CD14-positive monocyte (primary cell): Measurements from ENCODE around the gene AQP6. TPM values are rescaled to one million over a fixed set of nuclear protein-coding genes. Genes with fewer than 3 reads are reported as not detected.

ENCODE experiments used
- DNase-seq, 3 donors: peaks; one replicate each; pipeline ENCODE4 v3.0.0-alpha.2; 2011 to 2022
- H2AFZ ChIP-seq: 2 replicates; pipeline ENCODE4 v1.6.0; 2012; ENCODE audit warnings: mild to moderate bottlenecking, low read depth, low read length, inconsistent platforms; ENCODE audit not compliant: insufficient read depth, poor library complexity, severe bottlenecking
- H3K27ac ChIP-seq, 2 donors: 1 replicate in 1 of 2; 2 replicates in 1 of 2; pipeline ENCODE4 v1.5.1; 2012 to 2013; ENCODE audit warnings: low read length in 2 of 2, control low read depth in 1 of 2, inconsistent platforms in 1 of 2, low read depth in 1 of 2, mild to moderate bottlenecking in 1 of 2
- H3K27me3 ChIP-seq, 2 donors: one replicate each; pipeline versions ENCODE4 v1.6.0 to v1.6.1; 2011 to 2013; ENCODE audit warnings: low read length in 2 of 2; ENCODE audit not compliant: control insufficient read depth in 2 of 2, insufficient read depth in 2 of 2
- H3K36me3 ChIP-seq, 2 donors: replicated peaks in 1 of 2; 1 replicate in 1 of 2; 2 replicates in 1 of 2; pipeline versions ENCODE4 v1.5.1 to v1.6.1; 2012 to 2013; ENCODE audit warnings: low read length in 2 of 2, control low read depth in 1 of 2, inconsistent platforms in 1 of 2, mild to moderate bottlenecking in 1 of 2; ENCODE audit not compliant: insufficient read depth in 2 of 2, control insufficient read depth in 1 of 2
- H3K4me1 ChIP-seq, 2 donors: 1 replicate in 1 of 2; 2 replicates in 1 of 2; pipeline versions ENCODE4 v1.5.1 to v1.6.1; 2012 to 2013; ENCODE audit warnings: low read length in 2 of 2, control low read depth in 1 of 2, inconsistent platforms in 1 of 2, mild to moderate bottlenecking in 1 of 2, moderate library complexity in 1 of 2; ENCODE audit not compliant: insufficient read depth in 2 of 2, control insufficient read depth in 1 of 2
- H3K4me2 ChIP-seq: replicated peaks from 2 replicates; pipeline ENCODE3; 2012; ENCODE audit warnings: low read length, moderate library complexity, mild to moderate bottlenecking; ENCODE audit not compliant: poor library complexity, severe bottlenecking; ENCODE audit errors: extremely low read depth
- H3K4me3 ChIP-seq, 3 experiments: fragments of 200-600 bp in 1 of 3; sonication (generic) in 1 of 3; replicated peaks in 1 of 3; 1 replicate in 2 of 3; 2 replicates in 1 of 3; pipeline ENCODE4 v1.5.1; 2011 to 2013; ENCODE audit warnings: low read length in 3 of 3, mild to moderate bottlenecking in 3 of 3, control low read depth in 2 of 3, low read depth in 2 of 3, inconsistent platforms in 1 of 3, moderate library complexity in 1 of 3
- H3K79me2 ChIP-seq: 2 replicates; pipeline ENCODE4 v1.6.0; 2012; ENCODE audit warnings: mild to moderate bottlenecking, control low read depth, inconsistent platforms, low read length, moderate library complexity; ENCODE audit not compliant: insufficient read depth
- H3K9ac ChIP-seq: 2 replicates; pipeline ENCODE4 v1.6.0; 2017; ENCODE audit warnings: low read length, mild to moderate bottlenecking; ENCODE audit not compliant: insufficient read depth, poor library complexity, severe bottlenecking
- H3K9me3 ChIP-seq, 2 donors: replicated peaks in 1 of 2; 1 replicate in 1 of 2; 2 replicates in 1 of 2; pipeline versions ENCODE4 v1.5.1 to v1.6.1; 2012 to 2013; ENCODE audit warnings: low read length in 2 of 2, control low read depth in 1 of 2; ENCODE audit not compliant: control insufficient read depth in 1 of 2, insufficient read depth in 1 of 2
- H4K20me1 ChIP-seq: 2 replicates; pipeline ENCODE4 v1.6.0; 2012; ENCODE audit warnings: mild to moderate bottlenecking, low read length, control low read depth, moderate library complexity; ENCODE audit not compliant: insufficient read depth
- H3K27ac Mint-ChIP-seq, 7 donors: one replicate each; pipeline ENCODE4 v1.8.0; 2020; ENCODE audit warnings: mild to moderate bottlenecking in 7 of 7, mixed read lengths in 7 of 7, moderate library complexity in 6 of 7, inconsistent platforms in 2 of 7
- H3K27me3 Mint-ChIP-seq, 3 donors: one replicate each; pipeline ENCODE4 v1.8.0; 2021 to 2022; ENCODE audit warnings: low read depth in 3 of 3, mild to moderate bottlenecking in 3 of 3, mixed read lengths in 3 of 3, moderate library complexity in 3 of 3, inconsistent platforms in 1 of 3
- H3K36me3 Mint-ChIP-seq, 2 donors: one replicate each; pipeline ENCODE4 v1.8.0; 2020; ENCODE audit warnings: mixed read lengths in 2 of 2, inconsistent platforms in 1 of 2, mild to moderate bottlenecking in 1 of 2
- H3K4me1 Mint-ChIP-seq: one replicate; pipeline ENCODE4 v1.8.0; 2020; ENCODE audit warnings: mild to moderate bottlenecking, mixed read lengths
- H3K4me3 Mint-ChIP-seq, 2 donors: one replicate each; pipeline ENCODE4 v1.8.0; 2020; ENCODE audit warnings: mild to moderate bottlenecking in 2 of 2, mixed read lengths in 2 of 2, moderate library complexity in 1 of 2
- H3K9me3 Mint-ChIP-seq, 7 donors: one replicate each; pipeline ENCODE4 v1.8.0; 2020 to 2022; ENCODE audit warnings: mixed read lengths in 7 of 7, mild to moderate bottlenecking in 6 of 7, moderate library complexity in 6 of 7, inconsistent platforms in 2 of 7
- WGBS: methylation state at CpG from one replicate; pipeline ENCODE4 v1.1.5; 2013; ENCODE audit warnings: missing lambda C conversion rate; ENCODE audit not compliant: insufficient coverage; 5-methylcytosine and 5-hydroxymethylcytosine counted together
- intact Hi-C, 2 donors: fragments of 100-400 bp; cut with micrococcal nuclease; formaldehyde crosslinking; loops; one replicate each; pipeline versions ENCODE4 v1.15.0 to v1.15.1; 2023
- polyA plus RNA-seq, 3 donors: library from polyadenylated mRNA; depleted of rRNA in 1 of 3; unstranded in 2 of 3; stranded (reverse) in 1 of 3; fragments of 300-500 nt in 2 of 3; fragments of >200 nt in 1 of 3; fragmentation: Illumina TruSeq in 2 of 3; gene quantifications; 1 replicate in 2 of 3; 2 replicates in 1 of 3; pipeline ENCODE4 v1.2.3, GENCODE V29; 2012 to 2021
- TF ChIP-seq, protein P1 (sequence below): fragments of 200-600 bp; IDR thresholded peaks from one replicate; pipeline ENCODE4 v1.8.0; 2022; ENCODE audit warnings: antibody characterized with exemption, mild to moderate bottlenecking

Gene AQP6
- polyA plus RNA-seq, 3 donors: 0.04 TPM; not detected in 2

DNA sequence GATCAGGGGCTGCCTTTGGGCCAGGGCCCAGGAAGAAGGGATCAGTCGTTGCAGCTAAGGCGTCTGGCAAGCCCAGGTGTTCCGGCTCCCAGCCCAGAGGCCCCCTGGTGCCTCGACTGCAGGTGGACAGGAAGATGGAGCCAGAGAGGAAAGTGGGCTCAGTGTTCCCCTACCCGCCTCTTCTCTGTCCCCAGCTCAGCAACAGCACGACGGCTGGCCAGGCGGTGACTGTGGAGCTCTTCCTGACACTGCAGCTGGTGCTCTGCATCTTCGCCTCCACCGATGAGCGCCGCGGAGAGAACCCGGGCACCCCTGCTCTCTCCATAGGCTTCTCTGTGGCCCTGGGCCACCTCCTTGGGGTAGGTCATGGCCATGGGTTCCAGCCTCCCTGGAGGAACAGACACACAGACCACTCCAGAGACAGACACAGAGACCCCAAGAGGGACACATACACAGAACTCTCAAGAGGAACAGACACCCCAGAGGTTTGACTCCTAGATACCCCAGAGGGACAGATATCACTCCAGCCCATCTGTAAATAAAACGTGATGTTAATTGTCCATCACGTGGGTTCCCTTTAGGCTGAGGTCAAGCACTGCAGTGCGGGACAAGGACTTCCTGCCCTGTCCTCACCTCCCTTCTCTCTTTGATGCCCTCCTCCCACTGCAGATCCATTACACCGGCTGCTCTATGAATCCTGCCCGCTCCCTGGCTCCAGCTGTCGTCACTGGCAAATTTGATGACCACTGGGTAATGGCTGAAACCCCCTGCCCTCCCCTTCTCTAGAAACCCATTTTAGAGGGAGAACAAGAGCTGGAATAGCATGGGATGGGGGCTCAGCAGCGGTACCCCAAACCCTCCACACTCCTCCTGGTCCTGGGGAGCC, 18.5 kb upstream of the AQP6 start:
- H4K20me1 ChIP-seq: no peaks in the 10 kb centered on the region
- peak overlapping the region in 1 of 2 donors; percentile 73 for H3K4me3 Mint-ChIP-seq
- H3K4me1 ChIP-seq: peaks cover 34 to 41% of the 10 kb centered on the region in 2 donors
- peaks cover 0 to 47% of the 10 kb centered on the region in 2 donors for H3K9me3 ChIP-seq
- TF ChIP-seq, protein P1, sequence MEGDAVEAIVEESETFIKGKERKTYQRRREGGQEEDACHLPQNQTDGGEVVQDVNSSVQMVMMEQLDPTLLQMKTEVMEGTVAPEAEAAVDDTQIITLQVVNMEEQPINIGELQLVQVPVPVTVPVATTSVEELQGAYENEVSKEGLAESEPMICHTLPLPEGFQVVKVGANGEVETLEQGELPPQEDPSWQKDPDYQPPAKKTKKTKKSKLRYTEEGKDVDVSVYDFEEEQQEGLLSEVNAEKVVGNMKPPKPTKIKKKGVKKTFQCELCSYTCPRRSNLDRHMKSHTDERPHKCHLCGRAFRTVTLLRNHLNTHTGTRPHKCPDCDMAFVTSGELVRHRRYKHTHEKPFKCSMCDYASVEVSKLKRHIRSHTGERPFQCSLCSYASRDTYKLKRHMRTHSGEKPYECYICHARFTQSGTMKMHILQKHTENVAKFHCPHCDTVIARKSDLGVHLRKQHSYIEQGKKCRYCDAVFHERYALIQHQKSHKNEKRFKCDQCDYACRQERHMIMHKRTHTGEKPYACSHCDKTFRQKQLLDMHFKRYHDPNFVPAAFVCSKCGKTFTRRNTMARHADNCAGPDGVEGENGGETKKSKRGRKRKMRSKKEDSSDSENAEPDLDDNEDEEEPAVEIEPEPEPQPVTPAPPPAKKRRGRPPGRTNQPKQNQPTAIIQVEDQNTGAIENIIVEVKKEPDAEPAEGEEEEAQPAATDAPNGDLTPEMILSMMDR: no peak
- H3K36me3 Mint-ChIP-seq: peaks cover 0 to 6% of the 10 kb centered on the region in 2 donors
- WGBS: 60% methylated on average over 16 of the region's 21 CpGs
- no peak overlapping the region for H3K9ac ChIP-seq
- peaks cover 0 to 14% (median 0%) of the 10 kb centered on the region in 7 donors for H3K9me3 Mint-ChIP-seq
- DNase-seq: no peak
- H2AFZ ChIP-seq: no peak overlapping the region
- no peak overlapping the region for H3K4me3 ChIP-seq
- H3K27ac ChIP-seq: no peak overlapping the region
- no peaks in the 10 kb centered on the region for H3K79me2 ChIP-seq
- H3K36me3 ChIP-seq: no peaks in the 10 kb centered on the region
- H3K4me1 Mint-ChIP-seq: peaks cover 32% of the 10 kb centered on the region
- no peak overlapping the region for H3K4me2 ChIP-seq
- intact Hi-C loops: no loop called here
- peaks cover 49 to 95% of the 10 kb centered on the region in 2 donors for H3K27me3 ChIP-seq
- H3K27me3 Mint-ChIP-seq: peaks cover 91 to 97% (median 93%) of the 10 kb centered on the region in 3 donors
- H3K27ac Mint-ChIP-seq: no peak overlapping the region

DNA sequence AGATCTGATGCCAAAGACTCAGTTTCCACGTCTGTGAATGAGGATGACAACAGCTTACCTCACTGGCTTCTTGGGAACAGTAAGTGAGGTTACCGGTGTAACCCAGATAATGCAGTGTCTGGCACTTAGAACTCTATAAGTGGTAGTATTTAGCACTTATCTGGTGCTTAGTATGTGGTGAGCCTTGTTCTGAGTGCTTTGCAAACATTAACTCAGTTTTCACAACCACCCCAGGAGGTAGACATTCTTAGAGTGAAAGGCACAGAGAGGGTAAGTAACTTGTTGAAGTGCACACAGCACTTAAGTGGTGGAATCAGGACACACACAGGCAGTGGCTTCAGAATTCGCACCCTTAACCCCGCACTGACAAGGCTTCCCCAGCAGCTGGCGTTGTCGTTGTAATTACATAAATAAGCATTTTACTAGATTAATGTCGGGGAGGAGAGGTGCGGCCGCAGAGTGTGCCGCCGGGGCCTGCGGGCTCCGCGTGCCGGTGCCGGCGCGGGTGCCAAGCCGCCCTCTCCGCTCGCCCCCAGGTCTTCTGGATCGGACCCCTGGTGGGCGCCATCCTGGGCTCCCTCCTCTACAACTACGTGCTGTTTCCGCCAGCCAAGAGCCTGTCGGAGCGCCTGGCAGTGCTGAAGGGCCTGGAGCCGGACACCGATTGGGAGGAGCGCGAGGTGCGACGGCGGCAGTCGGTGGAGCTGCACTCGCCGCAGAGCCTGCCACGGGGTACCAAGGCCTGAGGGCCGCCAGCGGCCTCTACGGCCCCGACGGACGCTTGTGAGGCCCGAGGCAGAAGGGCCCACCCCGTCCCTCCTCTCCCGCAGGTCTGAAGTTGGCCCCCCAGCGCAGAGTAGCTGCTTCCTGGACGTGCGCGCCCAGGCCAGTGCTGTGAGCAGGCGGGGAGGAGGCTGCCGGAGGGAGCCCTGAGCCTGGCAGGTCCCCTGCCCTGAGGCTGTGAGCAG, 17.6 kb upstream of the AQP6 start:
- peak overlapping the region in 1 of 2 donors; percentile 83 for H3K4me3 Mint-ChIP-seq
- TF ChIP-seq, protein P1: no peak
- intact Hi-C loops: no loop called here
- H3K9me3 ChIP-seq: peaks cover 0 to 56% of the 10 kb centered on the region in 2 donors
- H4K20me1 ChIP-seq: no peaks in the 10 kb centered on the region
- H3K4me1 ChIP-seq: peaks cover 29 to 35% of the 10 kb centered on the region in 2 donors
- peaks cover 59 to 98% of the 10 kb centered on the region in 2 donors for H3K27me3 ChIP-seq
- no peak overlapping the region for H3K9ac ChIP-seq
- H3K27me3 Mint-ChIP-seq: peaks cover 92 to 100% (median 96%) of the 10 kb centered on the region in 3 donors
- H2AFZ ChIP-seq: no peak overlapping the region
- H3K79me2 ChIP-seq: no peaks in the 10 kb centered on the region
- H3K36me3 ChIP-seq: no peaks in the 10 kb centered on the region
- no peak overlapping the region for H3K27ac ChIP-seq
- peaks cover 0 to 6% of the 10 kb centered on the region in 2 donors for H3K36me3 Mint-ChIP-seq
- H3K27ac Mint-ChIP-seq: no peak overlapping the region
- H3K4me3 ChIP-seq: no peak overlapping the region
- no peak for DNase-seq
- no peak overlapping the region for H3K4me2 ChIP-seq
- H3K9me3 Mint-ChIP-seq: peaks cover 0 to 14% (median 0%) of the 10 kb centered on the region in 7 donors
- H3K4me1 Mint-ChIP-seq: peaks cover 27% of the 10 kb centered on the region
- 13% methylated on average over 45 of the region's 53 CpGs for WGBS
